SK-N-MC (cell line): Measurements from ENCODE around the gene ZSWIM8.

ENCODE experiments used
- DNase-seq: peaks from one replicate; pipeline ENCODE4 v3.0.0-alpha.2; 2011; ENCODE audit warnings: low read depth, low spot score
- H3K27ac ChIP-seq: fragments of 200-600 bp; sonication (generic); 2 replicates; pipeline ENCODE4 v1.5.1; 2016; ENCODE audit warnings: mixed run types
- H3K36me3 ChIP-seq: fragments of 200-600 bp; sonication (generic); 2 replicates; pipeline ENCODE4 v1.6.1; 2017; ENCODE audit warnings: antibody characterized with exemption, low read length, mixed read lengths; ENCODE audit not compliant: insufficient read depth
- H3K4me3 ChIP-seq: fragments of 200-600 bp; sonication (generic); 2 replicates; pipeline ENCODE4 v1.5.1; 2016
- H3K9ac ChIP-seq: fragments of 200-600 bp; sonication (generic); 2 replicates; pipeline ENCODE4 v1.8.0; 2017; ENCODE audit warnings: mixed run types, mixed read lengths; ENCODE audit not compliant: insufficient read length
- H3K9me3 ChIP-seq: fragments of 200-600 bp; sonication (generic); 2 replicates; pipeline ENCODE4 v1.6.1; 2017; ENCODE audit warnings: low read depth, mild to moderate bottlenecking, antibody characterized with exemption, low read length, moderate library complexity, mixed read lengths
- EZH2 ChIP-seq: fragments of 200-600 bp; sonication (generic); IDR thresholded peaks from one replicate; pipeline ENCODE4 v1.6.1; 2017; ENCODE audit warnings: antibody characterized with exemption
- FOXP2 ChIP-seq: optimal IDR thresholded peaks from 2 replicates; pipeline ENCODE3; 2011; ENCODE audit warnings: mild to moderate bottlenecking, moderate library complexity; ENCODE audit not compliant: insufficient read depth; ENCODE audit errors: extremely low read length, control extremely low read depth
- POLR2AphosphoS5 ChIP-seq: IDR thresholded peaks from 2 replicates; pipeline ENCODE4 v1.6.1; 2012; ENCODE audit warnings: mild to moderate bottlenecking, low read depth, low read length, borderline replicate concordance

ZSWIM8 gene

DNA sequence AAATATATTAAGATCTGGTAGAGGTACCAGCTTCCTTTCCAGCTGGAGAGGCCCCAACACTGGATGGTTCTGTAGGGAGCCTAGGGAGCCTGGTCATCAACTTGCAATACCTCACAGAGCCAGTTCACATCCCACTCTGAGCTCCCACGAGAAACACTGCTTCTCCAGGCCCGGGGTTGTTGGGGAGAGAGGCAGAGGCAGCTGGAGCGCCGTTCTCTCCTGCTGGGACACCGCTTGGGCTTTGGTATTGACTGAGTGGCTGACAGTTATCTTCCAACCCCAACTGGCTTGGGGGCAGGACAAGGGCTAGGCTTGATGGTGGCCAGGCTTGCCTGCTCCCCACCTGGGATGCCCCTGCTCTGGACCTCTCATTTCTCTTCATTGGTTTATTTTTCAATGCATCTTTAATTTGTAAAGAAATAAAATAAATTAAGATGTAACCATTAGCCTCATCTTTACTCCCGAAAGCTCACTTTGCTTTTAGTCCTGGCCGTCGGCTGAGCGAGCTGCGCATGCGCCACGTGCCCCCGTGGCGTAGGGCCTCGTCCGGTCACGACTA is 13.6 kb upstream of the ZSWIM8 start:
- DNase-seq: no peak

DNA sequence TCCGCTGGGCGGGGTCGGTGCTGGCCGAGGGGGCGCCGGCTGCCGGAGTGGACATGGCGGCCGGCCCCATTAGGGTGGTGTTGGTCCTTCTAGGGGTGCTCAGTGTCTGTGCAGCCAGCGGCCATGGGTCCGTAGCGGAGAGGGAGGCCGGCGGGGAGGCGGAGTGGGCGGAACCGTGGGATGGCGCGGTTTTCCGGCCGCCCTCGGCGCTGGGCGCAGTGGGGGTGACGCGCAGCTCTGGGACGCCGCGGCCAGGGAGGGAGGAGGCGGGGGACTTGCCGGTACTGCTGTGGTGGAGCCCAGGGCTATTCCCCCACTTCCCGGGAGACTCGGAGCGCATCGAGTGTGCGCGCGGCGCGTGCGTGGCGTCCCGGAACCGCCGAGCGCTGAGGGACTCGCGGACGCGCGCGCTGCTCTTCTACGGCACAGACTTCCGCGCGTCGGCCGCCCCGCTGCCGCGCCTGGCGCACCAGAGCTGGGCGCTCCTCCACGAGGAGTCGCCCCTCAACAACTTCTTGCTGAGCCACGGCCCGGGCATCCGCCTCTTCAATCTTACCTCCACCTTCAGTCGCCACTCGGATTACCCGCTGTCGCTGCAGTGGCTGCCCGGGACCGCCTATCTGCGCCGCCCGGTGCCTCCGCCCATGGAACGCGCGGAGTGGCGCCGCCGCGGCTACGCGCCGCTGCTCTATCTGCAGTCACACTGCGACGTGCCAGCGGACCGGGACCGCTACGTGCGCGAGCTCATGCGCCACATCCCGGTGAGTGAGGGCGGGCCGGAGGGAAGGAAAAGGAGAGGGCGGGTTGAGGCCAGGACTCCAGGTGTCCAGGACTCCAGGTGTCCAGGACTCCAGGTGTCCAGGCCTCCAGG is 12.9 kb upstream of the ZSWIM8 start:
- H3K27ac ChIP-seq: 0 out of 2 replicates have a peak overlapping the region, but pooled peaks have one; percentile 31
- H3K9ac ChIP-seq: peak overlapping the region; percentile 65
- DNase-seq: no peak

More for the DNA sequence above, 13.6 kb upstream of the ZSWIM8 start:
- no peaks in the 10 kb centered on the region for H3K9me3 ChIP-seq
- H3K27ac ChIP-seq: 0 out of 2 replicates have a peak overlapping the region, but pooled peaks have one; percentile 31
- peak overlapping the region; percentile 82 for H3K4me3 ChIP-seq
- H3K36me3 ChIP-seq: no peaks in the 10 kb centered on the region; the same call in 1 of the 2 replicates
- peak overlapping the region; percentile 65 for H3K9ac ChIP-seq
- TF ChIP-seq FOXP2 (no peak), EZH2 (no peak), POLR2AphosphoS5 (no peak)

DNA sequence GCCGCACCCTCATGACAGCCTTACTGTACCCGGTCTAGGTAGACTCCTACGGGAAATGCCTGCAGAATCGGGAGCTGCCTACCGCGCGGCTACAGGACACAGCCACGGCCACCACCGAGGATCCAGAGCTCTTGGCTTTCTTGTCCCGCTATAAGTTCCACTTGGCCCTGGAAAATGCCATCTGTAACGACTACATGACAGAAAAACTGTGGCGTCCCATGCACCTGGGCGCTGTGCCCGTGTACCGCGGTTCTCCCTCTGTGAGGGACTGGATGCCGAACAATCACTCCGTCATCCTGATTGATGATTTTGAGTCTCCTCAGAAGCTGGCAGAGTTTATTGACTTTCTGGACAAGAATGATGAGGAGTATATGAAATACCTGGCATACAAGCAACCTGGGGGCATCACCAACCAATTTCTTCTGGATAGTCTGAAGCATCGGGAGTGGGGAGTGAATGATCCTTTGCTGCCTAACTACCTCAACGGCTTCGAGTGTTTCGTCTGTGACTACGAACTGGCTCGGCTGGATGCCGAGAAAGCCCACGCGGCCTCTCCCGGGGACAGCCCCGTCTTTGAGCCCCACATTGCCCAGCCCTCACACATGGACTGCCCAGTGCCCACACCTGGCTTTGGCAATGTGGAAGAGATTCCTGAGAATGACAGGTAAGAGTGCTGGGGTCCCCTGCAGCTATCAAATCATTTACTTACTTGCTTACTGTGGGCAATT is 12.1 kb upstream of the ZSWIM8 start:
- Histone ChIP-seq H3K9ac (peak overlapping the region; percentile 65), H3K27ac (no peak overlapping the region), H3K36me3 (no peaks in the 10 kb centered on the region; the same call in 1 of the 2 replicates), H3K4me3 (peak overlapping the region; percentile 82), H3K9me3 (no peaks in the 10 kb centered on the region)
- DNase-seq: no peak
- TF ChIP-seq POLR2AphosphoS5 (no peak), EZH2 (no peak), FOXP2 (no peak)

More for the DNA sequence above, 12.9 kb upstream of the ZSWIM8 start:
- no peak for TF ChIP-seq EZH2
- no peak for TF ChIP-seq FOXP2
- peak; percentile 38; the same call in 1 of the 2 replicates for TF ChIP-seq POLR2AphosphoS5
- H3K9me3 ChIP-seq: no peaks in the 10 kb centered on the region
- H3K36me3 ChIP-seq: no peaks in the 10 kb centered on the region; the same call in 1 of the 2 replicates
- H3K4me3 ChIP-seq: peak overlapping the region; percentile 82

DNA sequence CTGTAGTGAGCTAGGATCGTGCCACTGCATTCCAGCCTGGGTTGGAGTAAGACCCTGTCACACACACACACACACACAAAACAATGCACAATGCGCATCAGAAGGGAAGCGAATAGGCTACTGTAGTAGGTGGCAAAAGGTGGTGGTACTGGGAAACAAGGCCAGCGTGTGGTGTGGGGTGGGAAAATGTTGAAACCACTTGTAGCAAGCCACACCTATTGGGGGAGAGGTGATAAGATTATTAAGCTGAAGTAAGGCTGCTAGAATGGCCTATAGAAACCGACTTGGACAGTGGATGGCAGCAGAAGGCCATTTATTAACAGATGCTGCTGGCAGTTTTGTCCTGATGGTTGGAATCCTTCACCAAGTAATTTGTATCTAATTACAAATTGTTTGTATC is 10.8 kb upstream of the ZSWIM8 start:
- Histone ChIP-seq H3K9ac (no peak overlapping the region), H3K9me3 (no peaks in the 10 kb centered on the region), H3K4me3 (no peak overlapping the region), H3K27ac (no peak overlapping the region), H3K36me3 (no peaks in the 10 kb centered on the region; the same call in 1 of the 2 replicates)
- no peak for DNase-seq
- TF ChIP-seq EZH2: no peak
- TF ChIP-seq FOXP2: no peak
- TF ChIP-seq POLR2AphosphoS5: no peak

DNA sequence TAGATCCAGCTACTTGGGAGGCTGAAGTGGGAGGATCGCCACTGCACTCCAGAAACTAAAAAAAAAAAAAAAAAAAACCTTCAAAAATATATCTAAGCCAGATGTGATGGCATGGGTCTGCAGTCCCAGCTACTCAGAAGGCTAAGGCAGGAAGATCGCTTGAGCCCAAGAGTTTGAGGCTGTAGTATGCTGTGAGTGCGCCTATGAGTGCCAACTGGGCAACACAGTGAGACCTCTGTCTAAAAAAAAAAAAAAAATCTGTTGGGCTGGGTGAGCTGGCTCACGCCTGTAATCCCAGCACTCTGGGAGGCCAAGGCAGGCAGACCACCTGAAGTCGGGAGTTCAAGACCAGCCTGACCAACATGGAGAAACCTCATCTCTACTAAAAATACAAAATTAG is 6.4 kb upstream of the ZSWIM8 start:
- no peaks in the 10 kb centered on the region for H3K9me3 ChIP-seq
- DNase-seq: no peak
- H3K27ac ChIP-seq: no peak overlapping the region
- TF ChIP-seq FOXP2: no peak
- TF ChIP-seq POLR2AphosphoS5: no peak
- no peak for TF ChIP-seq EZH2
- H3K4me3 ChIP-seq: no peak overlapping the region
- H3K9ac ChIP-seq: no peak overlapping the region
- no peaks in the 10 kb centered on the region; the same call in 1 of the 2 replicates for H3K36me3 ChIP-seq

DNA sequence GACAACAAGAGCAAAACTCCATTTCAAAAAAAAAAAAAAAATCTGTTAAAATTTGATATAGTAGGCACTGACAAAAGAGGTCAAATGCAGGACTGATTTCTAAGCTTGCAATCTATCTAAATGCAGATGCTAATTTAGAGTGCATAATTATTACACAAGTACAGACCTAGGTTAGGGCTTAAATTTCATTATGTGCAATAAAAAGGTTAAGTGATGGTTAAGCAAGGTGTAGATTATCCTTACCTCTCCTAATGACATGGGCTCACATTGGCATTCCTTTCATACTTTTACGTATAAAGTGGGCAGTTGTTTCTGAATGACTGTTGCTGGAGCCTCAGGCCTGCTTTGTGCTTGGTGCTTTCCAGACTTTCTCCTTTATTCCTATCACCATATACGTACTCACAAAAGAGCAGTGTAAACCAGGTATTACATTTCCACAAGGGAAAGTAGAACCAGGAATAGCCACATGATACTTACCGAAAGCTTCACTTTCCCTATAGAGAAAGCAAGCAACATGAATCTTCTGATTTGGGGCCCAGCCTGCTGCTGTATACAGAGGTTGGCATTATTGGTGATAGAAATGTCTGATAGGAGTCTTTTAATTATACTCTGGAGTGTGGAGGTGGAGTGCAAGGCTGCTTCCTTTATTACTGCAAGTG is 5.7 kb upstream of the ZSWIM8 start:
- Histone ChIP-seq H3K27ac (no peak overlapping the region), H3K9me3 (no peaks in the 10 kb centered on the region), H3K36me3 (no peaks in the 10 kb centered on the region; the same call in 1 of the 2 replicates), H3K9ac (no peak overlapping the region), H3K4me3 (no peak overlapping the region)
- TF ChIP-seq FOXP2: no peak
- TF ChIP-seq EZH2: no peak
- TF ChIP-seq POLR2AphosphoS5: no peak
- DNase-seq: no peak

DNA sequence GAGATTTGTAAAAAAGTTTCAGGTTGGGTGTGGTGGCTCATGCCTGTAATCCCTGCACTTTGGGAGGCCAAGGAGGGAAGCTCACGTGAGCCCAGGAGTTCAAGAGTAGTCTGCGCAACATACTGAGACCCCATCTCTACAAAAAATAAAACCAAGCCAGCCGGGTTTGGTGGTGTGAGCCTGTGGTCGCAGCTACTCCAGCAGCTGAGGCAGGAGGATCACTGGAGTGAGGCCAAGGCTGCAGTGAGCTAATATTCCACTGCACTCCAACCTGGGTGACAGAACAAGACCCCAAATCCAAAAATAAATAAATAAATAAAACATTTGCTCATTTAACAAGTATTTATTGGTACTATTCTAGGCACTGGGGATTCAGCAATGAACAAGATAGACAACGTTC is 5.1 kb upstream of the ZSWIM8 start:
- H3K9me3 ChIP-seq: no peaks in the 10 kb centered on the region
- no peaks in the 10 kb centered on the region; the same call in 1 of the 2 replicates for H3K36me3 ChIP-seq
- no peak for TF ChIP-seq FOXP2
- no peak for TF ChIP-seq EZH2
- TF ChIP-seq POLR2AphosphoS5: no peak
- no peak overlapping the region for H3K27ac ChIP-seq
- H3K9ac ChIP-seq: no peak overlapping the region
- no peak for DNase-seq
- H3K4me3 ChIP-seq: peak overlapping the region; percentile 86
